GM19025 (cell line): ENCODE measurements around the gene PARVG.

ENCODE experiments used
- ATAC-seq: cut with Tn5 transposase; IDR thresholded peaks from one replicate; pipeline ENCODE4 v1.9.1; 2021; ENCODE audit warnings: mild to moderate bottlenecking, low read depth, moderate library complexity; ENCODE audit not compliant: unreplicated experiment

Gene PARVG

GRCh38 chr22:44180706-44181032 lies at the start of gene PARVG:
Gene PARVG (plus strand): TSS chr22:44180925. CDS start chr22:44183330, 2,405 bp downstream.
- no peak for ATAC-seq

GRCh38 chr22:44131412-44131811 lies 49.3 kb upstream of the PARVG start:
- ATAC-seq = no peak

DNA sequence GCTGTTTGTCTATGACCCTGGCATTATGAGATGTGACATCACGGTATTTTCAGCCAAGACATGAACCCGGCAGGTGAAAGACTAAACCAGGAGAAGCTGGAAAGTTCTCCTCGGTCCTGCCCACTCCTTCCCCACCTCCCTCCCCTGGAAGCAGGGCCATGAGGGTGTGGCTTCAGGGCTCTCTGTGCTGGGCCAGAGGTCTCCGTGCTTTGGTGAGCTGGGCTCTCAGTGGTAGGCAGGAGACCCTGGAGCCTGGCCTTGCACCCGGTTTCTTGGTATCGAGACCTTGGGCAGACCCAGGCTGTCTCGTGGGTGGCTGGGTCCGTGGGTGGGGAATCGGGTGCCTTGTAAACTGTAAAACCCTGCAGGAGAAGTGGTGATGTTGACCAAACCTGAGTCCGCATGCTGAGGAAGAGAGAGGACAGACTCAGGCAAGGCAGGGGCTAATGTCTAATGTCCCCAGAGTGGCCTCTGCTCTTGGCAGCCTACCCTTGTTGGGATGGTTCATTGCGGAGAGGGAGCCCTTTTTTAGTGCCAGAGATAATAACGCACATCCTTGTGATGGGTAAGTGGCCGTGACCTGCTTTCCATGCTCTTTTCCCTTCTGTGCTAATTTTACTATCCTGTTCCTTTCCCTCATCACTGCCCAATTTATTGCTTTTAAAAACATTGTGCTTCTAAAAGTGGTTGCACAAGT lies 48.6 kb upstream of the PARVG start:
- no peak for ATAC-seq

DNA sequence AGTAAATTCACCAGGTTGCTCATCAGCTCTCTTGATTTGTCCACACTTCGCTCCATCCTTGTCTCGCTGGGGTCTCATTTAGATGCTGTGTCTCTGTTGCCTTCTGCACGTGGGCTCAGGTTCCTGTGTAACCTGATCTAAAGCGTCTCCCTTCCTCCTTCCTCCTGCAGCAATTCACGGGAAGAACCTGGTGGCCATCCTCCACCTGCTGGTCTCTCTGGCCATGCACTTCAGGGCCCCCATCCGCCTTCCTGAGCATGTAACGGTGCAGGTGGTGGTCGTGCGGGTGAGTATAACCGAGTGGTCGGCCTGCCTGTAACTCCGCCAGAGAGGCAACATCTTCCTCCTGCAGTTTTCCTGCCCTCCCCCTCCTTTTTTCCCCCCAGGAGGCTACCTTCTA lies 48.0 kb upstream of the PARVG start:
- no peak for ATAC-seq

GRCh38 chr22:44133161-44133560 lies 47.6 kb upstream of the PARVG start:
- ATAC-seq = no peak

GRCh38 chr22:44133901-44134571 lies 46.7 kb upstream of the PARVG start:
- ATAC-seq = no peak

- ATAC-seq = no peak
Measured at GRCh38 chr22:44136112-44136511, 44.6 kb upstream of the PARVG start.

- no peak for ATAC-seq
Measured at GRCh38 chr22:44136786-44137185, 43.9 kb upstream of the PARVG start.

- no peak for ATAC-seq
Measured at GRCh38 chr22:44137415-44137814, 43.3 kb upstream of the PARVG start.

DNA sequence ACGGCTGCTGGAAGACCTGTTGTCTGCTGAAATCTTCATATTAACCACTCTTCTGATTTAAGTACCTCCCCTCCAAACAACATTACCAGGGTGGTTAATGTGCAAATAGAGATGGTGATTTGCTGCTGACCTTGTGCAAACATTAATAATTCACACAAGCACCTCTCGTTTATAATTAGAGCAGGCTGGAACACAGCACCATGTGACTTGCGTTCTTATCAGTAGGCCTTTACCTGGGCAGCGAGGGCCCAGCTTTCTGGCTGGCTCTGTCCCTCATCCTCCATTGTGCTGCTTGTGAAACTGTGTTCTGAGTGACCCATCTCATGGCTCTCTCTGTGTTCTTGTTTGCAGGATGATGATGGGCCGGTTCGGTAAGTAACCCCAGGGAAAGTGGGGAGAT lies 41.0 kb upstream of the PARVG start:
- ATAC-seq = no peak

GRCh38 chr22:44142421-44143104 lies 38.2 kb upstream of the PARVG start:
- no peak for ATAC-seq

- no peak for ATAC-seq
Measured at GRCh38 chr22:44143105-44143474, 37.6 kb upstream of the PARVG start.

GRCh38 chr22:44143579-44143978 lies 37.1 kb upstream of the PARVG start:
- no peak for ATAC-seq

GRCh38 chr22:44144046-44144569 lies 36.6 kb upstream of the PARVG start:
- no peak for ATAC-seq

GRCh38 chr22:44145544-44145943 lies 35.2 kb upstream of the PARVG start:
- no peak for ATAC-seq

- no peak for ATAC-seq
Measured at GRCh38 chr22:44146088-44146861, 34.5 kb upstream of the PARVG start.

GRCh38 chr22:44147008-44147645 lies 33.6 kb upstream of the PARVG start:
- no peak for ATAC-seq

DNA sequence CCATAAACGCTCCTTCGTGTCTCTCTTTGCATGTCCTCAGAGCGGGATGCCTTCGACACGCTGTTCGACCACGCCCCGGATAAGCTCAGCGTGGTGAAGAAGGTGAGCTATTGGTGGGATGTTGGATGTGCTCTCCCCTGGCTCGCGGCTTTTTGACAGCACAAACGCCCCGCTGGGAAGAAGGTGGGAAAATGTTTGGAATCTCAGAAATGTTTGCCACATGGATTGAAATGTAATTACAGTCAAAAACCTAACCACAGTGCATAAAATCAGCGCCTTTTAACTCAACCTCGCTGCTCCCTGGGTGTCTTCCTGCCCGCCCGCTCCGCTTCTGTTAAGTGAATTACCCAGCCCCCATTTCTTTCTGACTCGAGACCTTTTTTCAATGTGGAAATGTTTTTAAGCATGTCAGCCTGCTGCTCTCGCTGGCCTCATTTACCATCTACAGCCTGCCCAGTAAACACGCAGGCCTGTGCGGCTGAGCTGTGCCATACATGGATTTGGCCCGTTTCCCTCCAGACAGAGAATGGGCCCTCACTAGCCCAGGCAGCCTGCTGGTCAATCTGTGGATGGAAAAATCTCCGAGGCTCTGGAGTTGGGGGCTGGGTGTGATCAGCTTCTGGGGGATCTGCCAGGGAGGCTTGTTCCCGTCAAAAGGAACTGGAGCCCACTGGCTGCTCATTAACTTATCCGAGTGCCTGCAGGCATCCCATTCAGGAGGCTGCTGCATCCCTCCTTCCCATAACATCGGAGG lies 32.7 kb upstream of the PARVG start:
- no peak for ATAC-seq

DNA sequence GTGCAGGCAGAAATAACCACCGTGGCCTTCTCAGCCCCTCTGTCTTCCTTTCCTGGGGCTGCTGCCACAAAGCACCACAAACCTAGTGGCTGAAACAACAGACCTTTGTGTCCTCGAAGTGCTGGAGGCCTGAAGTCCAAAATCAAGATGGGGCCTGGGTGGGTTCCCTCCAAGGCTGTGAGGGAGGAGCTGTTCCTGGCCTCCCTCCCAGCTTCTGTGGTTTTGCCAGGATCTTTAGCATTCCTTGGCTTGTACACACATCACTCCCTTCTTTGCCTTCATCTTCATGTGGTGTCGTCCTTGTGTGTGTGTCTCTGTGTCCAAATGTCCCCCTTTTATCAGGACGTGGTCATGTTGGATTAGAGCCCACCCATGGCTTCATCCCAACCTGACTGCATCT lies 29.0 kb upstream of the PARVG start:
- no peak for ATAC-seq

- no peak for ATAC-seq
Measured at GRCh38 chr22:44153710-44154109, 27.0 kb upstream of the PARVG start.
